Activated CD4-positive, alpha-beta T cell treated with anti-CD3 and anti-CD28 coated beads, Interleukin-2, amount 50 U/mL, for 16 hours (primary cell): ENCODE data around the gene DHX16.
A peak's percentile ranks its signal among the peaks of the same experiment; 100 is the strongest.
"Not testable (repeated sequence)": the region's sequence is repeated elsewhere in the genome, so short reads cannot be mapped to it uniquely, and the experiment has no call there.

ENCODE experiments used
- DNase-seq: peaks from one replicate; pipeline ENCODE4 v3.0.0-alpha.2; 2020

The DHX16 gene

DNA sequence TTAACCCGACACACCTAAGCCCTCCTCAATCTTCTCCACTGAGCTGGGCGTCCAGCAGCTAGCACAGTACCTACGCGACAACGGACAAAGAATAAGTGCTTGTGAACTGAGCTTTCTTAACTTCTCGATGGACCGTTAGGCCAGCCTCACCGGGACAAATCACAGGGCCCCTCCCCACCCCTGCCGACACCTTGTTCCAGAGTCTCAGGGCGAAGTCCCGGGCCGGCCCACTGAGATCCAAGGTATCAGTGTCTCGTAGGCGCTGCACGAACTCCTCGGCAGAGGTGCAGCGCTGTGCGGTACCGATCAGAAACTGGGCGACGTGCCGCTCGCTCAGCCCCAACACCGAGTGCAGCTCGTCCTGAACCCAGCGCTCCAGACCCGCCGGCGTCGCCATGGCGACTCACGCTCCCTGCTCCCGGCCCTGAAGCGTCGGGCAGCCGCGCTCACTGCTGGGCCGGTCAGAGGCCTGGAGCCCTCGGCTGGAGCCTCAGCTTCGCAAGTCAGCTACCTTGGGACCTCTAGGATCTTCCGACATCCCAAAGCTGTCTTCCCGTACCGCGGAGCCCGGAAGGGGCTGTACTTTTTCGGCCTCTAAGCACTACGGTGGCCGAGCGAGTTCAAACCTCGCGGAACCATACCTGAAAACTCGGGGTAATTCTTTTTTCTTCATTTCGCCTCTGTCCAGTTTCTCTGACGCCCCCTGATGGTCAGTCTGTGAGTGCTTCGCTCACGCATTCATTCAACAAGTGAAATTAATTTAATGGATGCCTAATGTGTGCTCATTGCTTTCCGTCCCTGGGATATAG lies at the start of gene DHX16:
DHX16 (minus strand) TSS at position 562 of the 809 bp plus-strand sequence; CDS start at position 397, 165 bp downstream.
- DNase-seq, result peak; percentile 96

DNA sequence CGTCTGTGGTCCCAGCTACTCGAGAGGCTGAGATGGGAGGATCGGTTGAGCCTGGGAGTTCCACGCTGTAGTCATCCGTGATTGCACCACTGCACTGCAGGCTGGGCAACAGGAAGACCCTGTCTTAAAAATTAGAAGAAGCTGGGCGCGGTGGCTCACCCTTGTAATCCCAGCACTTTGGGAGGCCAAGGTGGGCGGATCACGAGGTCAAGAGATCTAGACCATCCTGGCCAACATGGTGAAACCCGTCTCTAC lies 49.1 kb upstream of the DHX16 start:
- DNase-seq, result not testable (repeated sequence)

DNA sequence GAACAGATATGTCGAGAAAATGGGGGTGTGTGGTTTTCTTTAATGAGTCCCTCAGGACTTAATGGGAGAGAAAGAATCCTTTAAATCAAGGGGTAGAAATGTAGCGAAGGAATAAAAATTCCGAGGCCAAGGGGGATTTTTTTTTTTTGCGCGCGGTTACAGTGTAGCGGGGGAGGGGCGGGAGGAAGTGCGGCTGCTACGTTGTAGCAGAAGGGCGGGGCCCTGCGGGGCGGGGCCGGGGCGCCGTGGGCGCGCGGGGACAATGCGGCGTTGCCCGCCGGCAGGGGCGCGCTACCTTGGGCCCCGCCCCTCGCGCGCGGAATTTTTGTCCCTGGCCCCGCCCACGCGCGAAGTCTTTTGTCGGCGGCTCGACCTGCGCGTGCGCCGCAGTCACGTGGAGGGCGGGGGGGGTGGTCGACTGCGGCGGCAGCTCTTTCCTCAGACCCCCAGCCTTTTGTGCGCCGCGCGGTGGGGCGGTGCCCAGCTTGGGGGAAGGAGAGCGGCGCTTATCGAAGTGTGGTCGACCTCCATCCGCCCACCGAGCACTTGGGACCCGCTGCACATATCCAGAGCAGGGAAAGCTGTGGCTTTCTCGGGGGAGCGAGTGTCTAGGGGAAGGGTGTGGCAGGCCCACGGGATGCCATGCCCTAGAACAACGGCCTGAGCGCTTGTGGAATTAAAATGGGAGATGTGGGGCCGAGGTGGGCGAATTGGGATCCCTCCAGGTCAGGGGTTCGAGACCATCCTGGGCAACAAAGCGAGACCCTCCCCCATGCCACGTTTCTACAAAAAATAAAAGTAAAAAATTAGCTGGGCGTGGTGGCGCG lies 48.6 kb upstream of the DHX16 start:
- DNase-seq, result peak; percentile 93

DNA sequence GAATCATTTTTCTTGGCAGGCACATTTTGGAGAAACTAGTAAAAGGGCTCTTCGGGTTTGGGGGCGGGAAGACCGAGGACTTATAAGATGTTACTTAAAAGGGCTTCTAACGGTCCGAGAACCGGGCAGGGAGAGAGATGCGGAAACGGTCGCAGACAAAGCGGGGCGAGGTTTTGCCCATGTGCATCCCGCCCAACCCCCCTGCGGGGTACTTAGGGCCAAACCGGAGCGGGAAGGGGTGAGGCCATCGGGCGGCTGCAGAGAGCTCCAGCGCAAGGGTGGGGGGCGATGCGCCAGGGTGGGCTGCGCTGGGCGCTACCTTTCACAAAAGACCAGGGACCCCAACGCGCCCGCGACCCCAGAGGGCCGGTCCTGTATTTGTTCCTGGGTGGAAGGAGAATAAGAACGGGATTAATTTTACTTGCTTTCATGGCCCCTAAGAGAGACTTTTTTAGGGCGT lies 48.0 kb upstream of the DHX16 start:
- peak; percentile 78 for DNase-seq

DNA sequence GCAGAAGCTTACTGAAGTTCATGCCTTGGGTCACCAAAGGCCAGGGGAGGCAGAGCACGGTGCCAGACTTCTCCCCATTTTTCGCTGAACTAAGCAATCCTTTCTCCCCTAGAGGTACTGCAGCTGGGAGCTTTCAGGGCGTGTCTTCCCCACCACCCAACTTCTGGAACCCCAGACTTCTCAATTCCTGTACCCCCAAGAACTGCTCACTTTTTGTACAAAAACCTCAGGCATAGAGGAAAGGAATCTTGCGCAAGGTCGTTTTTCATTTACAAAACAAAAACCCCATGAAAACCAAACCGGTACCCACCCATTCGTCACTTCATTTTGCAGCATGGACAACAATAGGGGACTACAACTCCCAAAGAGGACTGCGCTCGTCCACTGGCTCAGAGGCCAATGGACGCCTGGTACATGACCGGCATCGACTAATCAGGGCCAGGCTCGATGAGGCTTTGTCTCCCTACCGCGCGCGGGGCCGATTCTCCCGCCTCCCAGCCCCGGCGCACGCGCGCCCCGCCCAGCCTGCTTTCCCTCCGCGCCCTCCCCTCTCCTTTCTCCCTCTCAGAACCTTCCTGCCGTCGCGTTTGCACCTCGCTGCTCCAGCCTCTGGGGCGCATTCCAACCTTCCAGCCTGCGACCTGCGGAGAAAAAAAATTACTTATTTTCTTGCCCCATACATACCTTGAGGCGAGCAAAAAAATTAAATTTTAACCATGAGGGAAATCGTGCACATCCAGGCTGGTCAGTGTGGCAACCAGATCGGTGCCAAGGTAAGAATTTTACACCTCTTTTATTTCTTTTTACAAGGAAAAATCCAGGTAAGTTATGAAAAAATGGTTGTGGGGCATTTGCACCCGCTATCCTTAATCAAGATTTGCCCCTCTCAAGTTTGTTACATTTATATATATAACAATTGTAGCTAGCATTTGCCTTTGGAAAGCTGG lies 47.3 kb upstream of the DHX16 start, which contains the start of gene TUBB:
TUBB (plus strand) TSS at position 562 of the 947 bp plus-strand sequence; CDS start at position 717, 155 bp downstream.
- peak; percentile 98 for DNase-seq

- DNase-seq, result no peak
Observed at GRCh38 chr6:30719356-30719755, 46.5 kb upstream of the DHX16 start.

GRCh38 chr6:30717845-30718720 lies 45.3 kb upstream of the DHX16 start:
- DNase-seq, result not testable (repeated sequence)

- DNase-seq, result peak; percentile 100
Observed at GRCh38 chr6:30717129-30717844, 44.5 kb upstream of the DHX16 start, which contains the start of gene MDC1. Gene MDC1 (minus strand): TSS chr6:30717281. CDS start chr6:30715175, 2,106 bp downstream.

- DNase-seq, result no peak
Observed at GRCh38 chr6:30716879-30717128, 44.0 kb upstream of the DHX16 start.

DNA sequence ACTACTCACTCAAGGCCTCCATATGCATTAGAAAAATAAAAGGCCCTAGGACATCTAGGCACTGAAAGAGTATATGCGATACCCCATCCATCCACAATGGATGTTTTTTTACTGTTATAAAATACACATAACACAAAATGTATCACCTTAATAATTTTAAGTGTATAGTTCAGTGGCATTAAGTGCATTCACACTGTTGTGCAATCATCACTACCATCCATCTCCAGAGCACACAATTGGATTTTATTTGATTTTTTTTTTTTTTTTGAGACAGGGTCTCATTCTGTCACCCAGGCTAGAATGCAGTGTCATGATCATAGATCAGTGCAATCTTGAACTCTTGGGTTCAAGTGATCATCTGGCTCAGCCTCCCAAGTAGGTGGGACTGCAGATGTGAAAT lies 41.5 kb upstream of the DHX16 start:
- no peak for DNase-seq

GRCh38 chr6:30712441-30712945 lies 39.7 kb upstream of the DHX16 start:
- no peak for DNase-seq

- DNase-seq, result no peak
Observed at GRCh38 chr6:30711758-30712380, 39.1 kb upstream of the DHX16 start.

GRCh38 chr6:30709101-30709868 lies 36.5 kb upstream of the DHX16 start:
- DNase-seq, result no peak

GRCh38 chr6:30707281-30707850 lies 34.6 kb upstream of the DHX16 start:
- no peak for DNase-seq

DNA sequence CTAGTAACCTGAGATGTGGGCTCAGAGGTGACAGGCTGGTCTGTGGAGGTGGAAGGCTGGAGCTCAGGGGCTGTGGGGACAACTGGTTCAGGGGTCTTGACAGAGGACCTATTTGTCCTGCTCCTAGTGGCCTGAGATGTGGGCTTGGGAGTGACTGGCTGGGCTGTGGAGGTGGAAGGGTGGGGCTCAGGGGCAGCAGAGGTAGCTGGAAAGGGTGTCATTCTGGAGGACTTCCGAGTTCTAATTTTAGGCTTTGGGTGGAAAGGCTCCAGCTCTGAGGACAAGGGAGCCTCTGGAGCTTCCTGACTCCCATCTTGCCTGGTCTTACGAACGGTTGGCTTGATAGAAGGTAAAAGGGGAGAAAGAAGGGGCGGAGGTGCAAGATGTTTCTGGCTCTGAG lies 32.8 kb upstream of the DHX16 start:
- no peak for DNase-seq

GRCh38 chr6:30703821-30704220 lies 31.0 kb upstream of the DHX16 start:
- DNase-seq, result no peak

- no peak for DNase-seq
Observed at GRCh38 chr6:30703011-30703410, 30.2 kb upstream of the DHX16 start.

DNA sequence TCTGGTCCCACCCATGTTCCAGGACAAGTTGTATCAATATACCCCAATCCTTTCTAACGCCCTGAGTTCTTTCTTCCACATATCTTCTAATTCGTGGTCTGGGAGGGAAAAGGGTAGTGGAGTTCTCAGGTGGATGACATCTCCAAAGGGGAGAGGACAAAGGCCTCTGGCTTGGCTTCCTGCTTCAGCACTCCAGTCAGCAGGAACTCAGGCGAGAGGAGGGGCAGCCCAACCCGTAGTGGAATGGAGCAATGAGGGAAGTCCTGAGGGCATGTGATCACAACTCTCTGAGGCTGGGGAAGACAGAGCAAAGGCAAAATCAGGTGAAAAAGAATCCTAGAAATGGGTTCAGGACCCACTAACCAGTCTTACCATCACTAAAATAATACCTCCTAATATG lies 27.5 kb upstream of the DHX16 start:
- no peak for DNase-seq

- no peak for DNase-seq
Observed at GRCh38 chr6:30696432-30696831, 23.6 kb upstream of the DHX16 start.
